Jurkat, Clone E6-1 (cell line): ENCODE data around the gene FADS2.
"Not testable (repeated sequence)": the region's sequence is repeated elsewhere in the genome, so short reads cannot be mapped to it uniquely, and the experiment has no call there.

ENCODE experiments used
- DNase-seq: peaks from one replicate; pipeline ENCODE4 v3.0.0-alpha.2; 2011; ENCODE audit warnings: low read depth, low spot score
- H3K4me3 ChIP-seq: 2 replicates; pipeline ENCODE4 v1.5.1; 2011; ENCODE audit warnings: mild to moderate bottlenecking, low read length, control low read depth, moderate library complexity

The FADS2 gene

GRCh38 chr11:61875698-61876097 is 47.6 kb downstream of the FADS2 start:
- no peak for DNase-seq
- no peak overlapping the region for H3K4me3 ChIP-seq

GRCh38 chr11:61879152-61879551 is 51.1 kb downstream of the FADS2 start:
- DNase-seq: no peak
- no peak overlapping the region for H3K4me3 ChIP-seq

DNA sequence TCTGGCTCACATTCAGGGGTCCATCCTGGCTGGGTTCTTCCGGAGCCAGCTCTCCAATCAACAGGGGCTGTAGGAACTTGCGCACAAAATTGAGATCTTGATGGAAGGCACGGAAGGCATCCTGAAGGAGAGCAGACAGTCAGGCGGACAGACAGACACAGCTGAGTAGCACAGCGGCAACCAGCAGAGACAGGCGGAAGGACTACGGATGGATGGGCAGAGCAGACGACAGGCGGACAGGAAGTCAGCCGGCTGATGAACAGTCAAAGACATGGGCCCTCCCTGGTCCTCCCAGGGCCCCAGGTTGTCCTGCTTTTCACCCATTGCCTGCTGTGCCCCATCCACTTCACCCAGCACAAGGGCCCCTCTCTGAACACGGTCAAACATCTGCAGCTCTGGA is 51.9 kb downstream of the FADS2 start:
- no peak overlapping the region for H3K4me3 ChIP-seq
- no peak for DNase-seq

- no peak for DNase-seq
- H3K4me3 ChIP-seq: no peak overlapping the region
Measured at GRCh38 chr11:61880454-61880853, 52.4 kb downstream of the FADS2 start.

DNA sequence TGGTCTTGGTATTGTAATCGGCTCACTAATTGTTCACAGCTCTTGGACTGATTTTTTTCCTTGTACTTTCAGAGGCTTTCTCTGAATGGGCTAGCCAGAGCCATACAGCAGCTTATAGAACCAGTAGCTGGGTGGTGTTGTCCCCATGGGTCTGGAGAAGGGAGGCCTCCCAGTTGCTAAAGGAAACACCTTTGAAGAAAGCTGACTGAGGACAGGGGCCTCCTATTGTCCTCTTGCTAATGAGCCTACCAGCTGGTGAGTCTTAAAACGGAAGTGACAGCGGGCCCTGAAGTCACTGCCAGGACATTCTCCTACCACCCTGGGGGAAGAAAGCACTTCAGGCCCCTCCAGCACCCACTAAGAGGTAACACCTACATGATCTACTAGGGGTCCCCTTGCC is 53.3 kb downstream of the FADS2 start:
- no peak for DNase-seq
- no peak overlapping the region for H3K4me3 ChIP-seq

DNA sequence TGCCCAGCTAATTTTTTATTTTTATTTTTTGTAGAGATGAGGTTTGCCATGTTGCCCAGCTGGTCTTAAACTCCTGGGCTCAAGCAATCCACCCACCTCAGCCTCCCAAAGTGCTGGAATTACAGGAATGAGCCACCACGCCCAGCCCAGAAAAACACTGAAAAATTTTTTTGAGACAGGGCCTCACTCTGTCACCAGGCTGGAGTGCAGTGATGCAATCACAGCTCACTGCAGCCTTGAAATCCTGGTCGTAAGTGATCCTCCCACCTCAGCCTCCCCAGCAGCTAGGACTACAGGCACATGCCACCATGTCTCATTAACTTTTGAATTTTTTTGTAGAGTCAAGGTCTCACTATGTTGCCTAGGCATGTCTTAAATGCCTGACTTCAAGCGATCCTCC is 54.2 kb downstream of the FADS2 start:
- H3K4me3 ChIP-seq, DNase-seq: not testable (repeated sequence)

- H3K4me3 ChIP-seq: no peak overlapping the region
- no peak for DNase-seq
Measured at GRCh38 chr11:61882879-61883278, 54.8 kb downstream of the FADS2 start.

DNA sequence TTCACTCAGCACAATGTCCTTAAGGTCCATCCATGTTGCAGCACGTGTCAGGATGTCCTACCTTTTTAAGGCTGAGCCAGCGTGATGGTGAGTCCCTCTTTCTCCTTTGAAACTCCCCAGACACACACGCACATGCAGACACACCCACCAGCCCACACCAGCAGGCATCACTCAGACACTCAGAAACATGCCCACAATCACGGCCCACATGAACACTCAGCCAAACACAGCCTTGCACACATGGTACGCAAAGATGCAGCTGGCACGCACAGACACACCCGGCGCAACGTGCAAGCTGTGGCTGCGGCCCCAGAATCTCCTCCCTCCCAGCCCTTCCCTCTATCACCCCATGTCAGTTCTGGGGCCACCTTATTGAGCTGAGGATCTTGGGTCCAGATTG is 55.2 kb downstream of the FADS2 start:
- no peak for DNase-seq
- H3K4me3 ChIP-seq: no peak overlapping the region

DNA sequence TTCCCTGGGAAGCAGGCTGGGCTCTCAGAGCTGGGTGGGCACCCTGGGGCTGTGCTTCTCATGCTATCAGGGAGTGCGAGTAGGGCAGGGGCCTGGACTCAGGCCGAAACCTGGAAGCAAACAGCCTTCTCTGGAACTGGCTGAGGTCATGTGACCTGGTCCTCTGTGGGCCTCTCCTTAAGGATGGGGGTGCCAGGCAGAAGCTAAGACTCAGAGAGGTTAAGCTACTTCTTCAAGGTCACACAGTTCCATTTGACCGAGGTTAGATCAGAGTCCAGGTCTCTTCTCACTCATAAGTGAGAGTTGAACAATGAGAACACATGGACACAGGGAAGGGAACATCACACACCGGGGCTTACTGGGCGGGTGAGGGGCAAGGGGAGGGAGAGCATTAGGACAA is 55.8 kb downstream of the FADS2 start:
- H3K4me3 ChIP-seq: no peak overlapping the region
- no peak for DNase-seq

DNA sequence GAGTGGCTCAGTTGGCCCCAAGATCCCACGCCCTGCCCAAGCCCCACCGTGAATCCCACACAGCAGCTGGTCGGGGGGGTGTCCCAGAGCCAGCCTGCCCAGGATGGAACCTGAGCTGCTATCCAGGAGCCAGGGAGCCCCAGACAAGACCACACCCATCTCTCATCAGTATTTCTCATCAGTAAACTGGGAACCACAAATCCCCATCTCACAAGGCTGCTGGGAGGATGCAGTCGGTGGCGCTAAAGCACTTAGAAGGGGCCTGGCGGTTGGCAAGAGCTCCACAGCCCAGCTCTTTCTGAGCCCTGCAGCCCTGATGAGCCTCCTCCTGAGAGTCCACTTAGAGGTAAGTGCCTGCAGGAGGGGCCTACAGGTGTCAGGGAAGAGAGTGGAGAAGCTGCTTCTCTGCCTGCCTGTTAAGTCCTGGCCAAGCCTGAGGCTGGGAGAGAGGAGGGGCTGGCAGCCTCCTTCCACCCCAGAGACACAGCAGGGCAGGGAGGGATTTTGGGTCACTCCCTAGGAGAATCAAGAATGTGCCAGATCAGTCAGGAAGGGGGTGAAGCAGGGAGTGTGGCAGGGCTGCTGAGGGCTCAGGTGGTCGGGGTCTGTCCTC is 57.2 kb downstream of the FADS2 start:
- no peak for DNase-seq
- no peak overlapping the region for H3K4me3 ChIP-seq

DNA sequence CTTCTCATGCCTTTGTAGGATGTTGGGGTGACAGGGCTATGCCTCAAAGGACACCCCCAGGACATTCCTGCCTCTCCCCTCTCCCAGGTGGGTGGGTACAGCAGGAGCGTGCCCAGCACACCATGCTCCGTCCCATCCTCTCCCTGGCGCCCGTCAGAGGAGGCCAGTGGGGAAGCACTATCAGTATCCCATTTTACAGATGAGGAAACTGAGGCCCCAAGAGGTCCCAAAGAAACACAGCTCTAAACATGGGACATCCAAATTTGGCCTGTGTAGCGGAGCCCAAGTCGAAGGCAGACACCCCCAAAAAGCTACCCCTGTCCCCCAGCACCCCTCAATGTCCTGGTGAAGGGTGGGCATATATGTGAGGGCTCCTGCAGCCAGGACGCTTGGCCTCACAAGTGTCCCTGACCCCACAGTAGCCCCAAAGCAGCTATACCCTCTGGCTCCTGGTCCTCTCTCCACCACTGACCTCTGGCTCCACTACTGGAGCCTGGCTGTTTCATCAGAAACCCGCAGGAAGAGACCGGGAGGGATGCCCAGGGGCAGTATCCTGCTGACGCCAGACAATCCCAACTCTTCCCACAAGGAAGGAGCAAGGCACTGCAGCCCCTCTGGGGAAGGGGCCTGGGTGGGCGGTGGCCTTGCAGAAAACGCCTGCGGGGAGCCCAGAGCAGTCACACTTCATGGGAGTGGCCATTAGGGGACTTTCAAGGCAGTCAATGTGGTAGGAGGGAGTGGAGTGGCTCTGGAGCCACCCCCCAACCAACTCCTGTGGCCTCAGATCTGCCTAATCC is 57.9 kb downstream of the FADS2 start:
- no peak overlapping the region for H3K4me3 ChIP-seq
- no peak for DNase-seq

- no peak overlapping the region for H3K4me3 ChIP-seq
- DNase-seq: no peak
Measured at GRCh38 chr11:61886643-61887042, 58.5 kb downstream of the FADS2 start.

DNA sequence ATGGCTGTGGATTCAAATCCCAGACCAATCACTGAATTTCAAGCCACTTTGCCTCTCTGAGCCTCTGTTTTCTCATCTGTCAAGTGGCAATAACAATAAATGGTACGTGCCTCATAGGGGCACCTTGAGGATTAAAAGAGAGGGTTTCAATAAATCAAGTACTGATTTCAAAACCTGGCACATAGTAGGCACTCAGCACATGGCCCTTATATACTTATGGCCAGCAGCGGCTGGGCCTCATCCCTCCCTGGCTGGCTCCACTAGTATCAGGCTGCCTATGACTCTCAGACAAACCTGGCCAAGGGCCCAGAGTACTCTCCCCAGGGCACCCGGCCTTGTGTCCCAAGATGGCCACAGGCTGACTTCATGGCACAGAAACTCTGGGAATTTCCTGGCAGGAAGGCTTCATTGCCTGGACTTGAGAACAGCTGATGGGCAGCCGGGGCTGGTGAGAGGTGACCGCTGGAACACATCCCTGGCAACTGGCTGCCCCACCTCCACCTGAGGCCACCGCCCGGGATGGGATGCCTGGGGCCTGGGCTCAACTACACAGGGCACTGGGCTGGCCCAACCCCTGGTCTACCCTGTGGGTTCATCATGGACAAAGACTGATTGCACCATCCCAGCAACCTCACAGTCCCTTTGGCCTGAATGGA is 59.9 kb downstream of the FADS2 start:
- no peak overlapping the region for H3K4me3 ChIP-seq
- DNase-seq: no peak

DNA sequence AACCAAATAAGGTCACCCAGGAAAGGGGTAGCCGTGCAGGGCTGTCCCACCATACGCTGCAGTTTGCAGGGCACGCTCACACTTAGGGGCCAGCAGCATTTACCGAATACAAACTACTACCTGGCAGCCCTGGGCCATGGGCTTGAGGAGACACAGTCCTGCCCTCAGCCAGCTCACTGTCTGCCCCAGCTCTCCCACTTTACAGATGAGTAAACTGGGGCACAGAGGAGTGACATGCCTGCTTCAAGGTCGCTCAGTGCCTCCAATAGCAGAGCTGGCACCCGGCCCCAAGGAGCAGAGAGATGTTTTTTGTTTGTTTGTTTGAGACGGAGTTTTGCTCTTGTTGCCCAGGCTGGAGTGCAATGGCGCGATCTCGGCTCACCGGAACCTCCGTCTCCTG is 60.5 kb downstream of the FADS2 start:
- no peak for DNase-seq
- H3K4me3 ChIP-seq: no peak overlapping the region

GRCh38 chr11:61889831-61890230 is 61.7 kb downstream of the FADS2 start:
- H3K4me3 ChIP-seq: no peak overlapping the region
- no peak for DNase-seq

DNA sequence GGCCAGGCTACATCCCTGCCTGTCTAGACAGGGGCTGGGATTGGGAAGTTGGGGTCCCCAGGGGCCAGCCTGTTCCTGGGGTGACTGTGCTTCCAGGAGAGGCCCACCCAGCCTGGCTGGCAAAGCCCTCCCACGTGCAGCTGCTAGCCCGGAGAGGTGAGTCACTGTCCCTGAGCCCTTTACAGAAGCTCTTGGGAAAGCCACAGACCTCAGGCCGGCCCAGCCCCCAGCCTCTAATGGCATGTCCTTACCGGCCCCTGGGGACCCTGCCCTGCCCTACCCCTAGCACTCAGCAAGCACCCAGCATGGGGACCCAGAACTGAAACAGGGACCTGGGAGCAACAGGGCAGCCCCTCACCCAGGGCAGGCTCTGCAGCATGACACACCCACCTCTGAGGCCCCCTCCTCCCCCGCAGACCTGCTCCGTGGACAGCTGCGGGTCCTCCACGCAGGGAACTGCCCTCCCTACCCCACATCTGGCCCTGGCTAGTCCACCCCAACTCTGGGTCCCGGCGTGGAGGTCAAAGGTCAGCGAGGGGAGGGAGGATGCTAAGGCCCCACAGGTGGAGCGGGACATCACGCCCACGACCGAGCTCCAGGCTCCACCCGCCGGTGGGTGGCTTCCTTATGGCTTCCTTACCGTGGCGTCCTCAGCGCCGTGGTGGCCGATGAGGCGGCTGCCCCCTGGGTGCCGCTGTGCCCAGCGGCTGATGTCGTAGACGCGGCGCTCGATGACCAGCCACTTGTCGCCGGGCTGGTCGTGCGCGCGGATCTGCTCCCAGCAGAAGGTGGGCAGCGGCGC is 62.6 kb downstream of the FADS2 start:
- peak overlapping the region; percentile 70 for H3K4me3 ChIP-seq
- no peak for DNase-seq

DNA sequence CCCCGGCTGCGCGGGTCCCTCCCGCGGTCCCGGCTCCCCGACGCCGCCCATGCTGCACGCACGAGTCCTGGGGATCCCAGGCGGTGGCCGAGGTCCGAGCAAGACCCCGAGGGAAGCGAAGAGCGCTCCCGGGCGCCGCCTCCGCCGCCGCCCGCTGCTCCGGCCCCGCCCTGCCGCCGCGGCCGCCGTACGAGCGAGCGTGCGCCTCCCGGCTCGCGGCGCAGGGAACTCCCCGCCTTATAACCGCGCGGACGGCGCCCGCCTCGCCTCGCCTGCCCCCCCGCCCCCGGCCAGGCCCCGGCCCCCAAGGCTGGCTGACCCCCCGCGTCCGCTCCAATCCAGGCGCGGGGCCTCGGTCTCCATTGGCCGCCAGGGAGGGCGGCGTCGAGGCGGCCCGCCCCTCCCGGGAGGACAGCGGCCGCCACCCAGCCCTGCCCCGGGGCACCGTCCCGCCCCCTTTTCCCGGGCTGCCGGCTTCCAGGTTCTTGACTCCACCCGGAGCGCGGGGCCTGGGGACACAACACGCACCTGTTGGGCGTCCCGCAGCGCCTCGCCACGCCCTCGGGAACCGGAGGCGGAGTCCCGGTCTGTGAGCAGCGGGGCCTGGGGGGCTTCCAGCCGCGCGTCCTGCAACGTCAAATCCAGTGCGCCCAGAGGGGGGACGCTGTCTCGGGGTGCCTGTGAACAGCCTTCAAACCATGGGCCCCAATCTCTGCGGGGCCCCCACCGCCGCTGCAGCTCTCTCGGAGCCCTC is 63.4 kb downstream of the FADS2 start, which contains the start of gene FADS3:
FADS3 (minus strand) TSS at position 215 of the 754 bp plus-strand sequence; CDS start at position 51, 164 bp downstream.
- peak within 1 kb of the TSS; percentile 70 for H3K4me3 ChIP-seq
- peak; percentile 63 for DNase-seq

DNA sequence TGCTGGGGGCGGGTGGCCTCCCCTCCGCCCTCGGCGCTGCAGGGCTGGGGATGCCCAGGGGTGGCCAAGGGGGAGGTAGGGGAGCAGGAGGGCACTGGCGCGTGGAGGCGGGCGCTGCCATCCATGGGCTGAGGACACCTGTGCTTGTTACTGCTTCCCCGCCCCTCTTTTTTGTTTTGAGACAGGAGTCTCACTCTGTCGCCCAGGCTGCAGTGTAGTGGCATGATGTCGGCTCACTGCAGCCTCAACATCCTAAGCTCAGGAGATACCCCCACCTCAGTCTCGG is 63.9 kb downstream of the FADS2 start:
- H3K4me3 ChIP-seq: peak overlapping the region; percentile 70
- DNase-seq: no peak

DNA sequence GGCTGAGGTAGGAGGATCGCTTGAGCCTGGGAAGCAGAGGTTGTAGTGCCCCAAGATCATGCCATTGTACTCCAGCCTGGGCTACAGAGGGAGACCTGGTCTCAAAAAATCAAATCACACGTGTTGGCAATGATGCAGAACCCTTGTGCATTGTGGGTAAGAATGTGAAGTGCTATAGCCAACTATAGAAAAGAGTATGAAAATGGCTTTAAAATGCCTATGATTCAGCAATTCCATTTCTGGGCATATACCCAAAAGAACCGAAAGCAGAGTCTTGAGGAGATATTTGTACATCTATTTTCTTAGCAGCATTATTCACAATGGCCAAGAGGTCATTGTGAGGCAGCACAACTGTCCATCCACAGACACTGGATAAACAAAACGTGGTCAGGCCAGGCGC is 65.9 kb downstream of the FADS2 start:
- no peak overlapping the region for H3K4me3 ChIP-seq
- no peak for DNase-seq
